ENCODE measurements around the gene PARD3B.
"Not testable (repeated sequence)": the region's sequence is repeated elsewhere in the genome, so short reads cannot be mapped to it uniquely, and the experiment has no call there.

PARD3B gene

GRCh38 chr2:205451901-205452512 lies 906.7 kb downstream of the PARD3B start:
- no peak for DNase-seq

GRCh38 chr2:205453202-205453601 lies 907.9 kb downstream of the PARD3B start:
- no peak for DNase-seq

- DNase-seq = no peak
These were observed 911.4 kb downstream of the PARD3B start for GRCh38 chr2:205456682-205457081.

GRCh38 chr2:205460217-205460616 lies 914.9 kb downstream of the PARD3B start:
- no peak for DNase-seq

- no peak for DNase-seq
These were observed 915.9 kb downstream of the PARD3B start for GRCh38 chr2:205461169-205461568.

GRCh38 chr2:205461678-205462665 lies 916.7 kb downstream of the PARD3B start:
- no peak for DNase-seq

GRCh38 chr2:205462681-205463345 lies 917.5 kb downstream of the PARD3B start:
- no peak for DNase-seq

GRCh38 chr2:205463466-205464025 lies 918.3 kb downstream of the PARD3B start:
- no peak for DNase-seq

- no peak for DNase-seq
These were observed 919.4 kb downstream of the PARD3B start for GRCh38 chr2:205464681-205465080.

GRCh38 chr2:205465791-205466190 lies 920.5 kb downstream of the PARD3B start:
- no peak for DNase-seq

- no peak for DNase-seq
These were observed 926.5 kb downstream of the PARD3B start for GRCh38 chr2:205471776-205472175.

GRCh38 chr2:205473791-205474190 lies 928.5 kb downstream of the PARD3B start:
- DNase-seq = no peak

- no peak for DNase-seq
These were observed 929.6 kb downstream of the PARD3B start for GRCh38 chr2:205474741-205475415.

- no peak for DNase-seq
These were observed 930.1 kb downstream of the PARD3B start for GRCh38 chr2:205475416-205475768.

GRCh38 chr2:205477016-205477705 lies 931.9 kb downstream of the PARD3B start:
- DNase-seq = no peak

GRCh38 chr2:205481861-205482260 lies 936.6 kb downstream of the PARD3B start:
- DNase-seq = no peak

- DNase-seq = no peak
These were observed 937.3 kb downstream of the PARD3B start for GRCh38 chr2:205482399-205483081.

GRCh38 chr2:205483095-205483494 lies 937.8 kb downstream of the PARD3B start:
- DNase-seq = no peak

- no peak for DNase-seq
These were observed 938.9 kb downstream of the PARD3B start for GRCh38 chr2:205484215-205484614.

- no peak for DNase-seq
These were observed 939.5 kb downstream of the PARD3B start for GRCh38 chr2:205484764-205485163.

- not testable (repeated sequence) for DNase-seq
These were observed 948.3 kb downstream of the PARD3B start for GRCh38 chr2:205493528-205493927.

Data from CD4-positive, alpha-beta T cell treated with Interferon gamma for 1 hour (primary cell).